Bronchial epithelial cell (primary cell): ENCODE measurements around the gene ANO9. TPM values are rescaled to one million over a fixed set of nuclear protein-coding genes. Genes with fewer than 3 reads are reported as not detected.

Experiments
- DNase-seq: peaks from one replicate; pipeline ENCODE4 v3.0.0-alpha.2; 2010; ENCODE audit warnings: low read depth
- FAIRE-seq: peaks from 2 replicates; lab custom pipeline; 2011; peaks lifted over from hg19 to GRCh38; lab: Jason Lieb, UNC
- H3K27me3 ChIP-seq: 2 replicates; pipeline ENCODE4 v1.5.1; 2011; ENCODE audit warnings: low read length; ENCODE audit not compliant: control insufficient read depth, insufficient read depth
- H3K36me3 ChIP-seq: 2 replicates; pipeline ENCODE4 v1.5.1; 2011; ENCODE audit warnings: low read length; ENCODE audit not compliant: control insufficient read depth, insufficient read depth
- H3K4me3 ChIP-seq: 2 replicates; pipeline ENCODE4 v1.5.1; 2011; ENCODE audit warnings: mild to moderate bottlenecking, low read depth, low read length, control low read depth
- total RNA-seq: library from RNA; depleted of rRNA; stranded (reverse); fragments of >200 nt; gene quantifications from 2 replicates; pipeline ENCODE4 v1.2.1, GENCODE V29; 2014
- TF ChIP-seq, protein P1 (sequence below): IDR thresholded peaks from 2 replicates; pipeline ENCODE4 v1.5.1; 2011; ENCODE audit warnings: mild to moderate bottlenecking, moderate library complexity, low read length, control low read depth, inconsistent platforms; ENCODE audit not compliant: insufficient read depth, severe bottlenecking

ANO9 gene
- total RNA-seq, 1 donor from 2014 or later = 9.2 TPM

DNA sequence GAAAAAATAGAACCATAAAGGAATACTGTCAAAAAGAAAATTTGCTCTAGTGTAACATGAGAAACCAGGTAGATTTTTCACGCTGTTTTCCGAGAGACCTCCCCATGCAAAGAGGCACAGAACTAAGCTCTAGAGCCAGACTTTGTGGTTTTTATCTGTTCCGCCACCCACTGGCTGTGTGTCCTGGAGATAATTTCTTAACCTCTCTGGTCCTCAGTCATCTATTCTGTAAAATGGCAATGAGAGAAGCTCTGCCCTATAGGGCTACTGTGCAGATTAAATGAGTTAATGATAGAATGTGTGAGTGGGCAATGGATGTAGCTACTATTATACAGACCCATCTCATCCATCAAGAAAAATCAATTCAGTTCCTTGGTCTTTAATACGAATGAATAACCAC, 17.6 kb downstream of the ANO9 start:
- no peaks in the 10 kb centered on the region for H3K27me3 ChIP-seq
- TF ChIP-seq, protein P1, sequence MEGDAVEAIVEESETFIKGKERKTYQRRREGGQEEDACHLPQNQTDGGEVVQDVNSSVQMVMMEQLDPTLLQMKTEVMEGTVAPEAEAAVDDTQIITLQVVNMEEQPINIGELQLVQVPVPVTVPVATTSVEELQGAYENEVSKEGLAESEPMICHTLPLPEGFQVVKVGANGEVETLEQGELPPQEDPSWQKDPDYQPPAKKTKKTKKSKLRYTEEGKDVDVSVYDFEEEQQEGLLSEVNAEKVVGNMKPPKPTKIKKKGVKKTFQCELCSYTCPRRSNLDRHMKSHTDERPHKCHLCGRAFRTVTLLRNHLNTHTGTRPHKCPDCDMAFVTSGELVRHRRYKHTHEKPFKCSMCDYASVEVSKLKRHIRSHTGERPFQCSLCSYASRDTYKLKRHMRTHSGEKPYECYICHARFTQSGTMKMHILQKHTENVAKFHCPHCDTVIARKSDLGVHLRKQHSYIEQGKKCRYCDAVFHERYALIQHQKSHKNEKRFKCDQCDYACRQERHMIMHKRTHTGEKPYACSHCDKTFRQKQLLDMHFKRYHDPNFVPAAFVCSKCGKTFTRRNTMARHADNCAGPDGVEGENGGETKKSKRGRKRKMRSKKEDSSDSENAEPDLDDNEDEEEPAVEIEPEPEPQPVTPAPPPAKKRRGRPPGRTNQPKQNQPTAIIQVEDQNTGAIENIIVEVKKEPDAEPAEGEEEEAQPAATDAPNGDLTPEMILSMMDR = no peak
- DNase-seq = no peak
- no peak for FAIRE-seq
- H3K36me3 ChIP-seq = no peaks in the 10 kb centered on the region
- no peak overlapping the region for H3K4me3 ChIP-seq

DNA sequence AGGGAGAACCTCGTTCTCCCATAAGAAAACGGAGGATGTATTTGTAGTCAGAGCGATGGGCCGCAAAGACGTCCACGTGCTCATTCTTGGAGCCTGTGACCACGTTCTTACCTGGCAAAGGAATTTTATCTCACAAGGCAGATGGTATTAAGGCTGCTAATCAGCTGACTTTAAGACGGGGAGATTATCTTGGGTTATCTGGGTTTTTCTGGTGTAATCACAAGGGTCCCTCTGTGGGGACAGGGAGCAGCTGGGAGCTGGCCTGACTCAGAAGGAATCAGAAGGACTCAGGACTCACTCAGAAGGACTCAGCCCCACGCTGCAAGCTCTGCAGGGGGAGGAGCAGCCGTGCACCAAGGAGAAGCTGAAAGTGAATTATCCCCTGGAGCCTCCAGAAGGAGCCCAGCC, 19.6 kb downstream of the ANO9 start:
- DNase-seq (no peak), FAIRE-seq (no peak)
- Histone ChIP-seq H3K36me3 (no peaks in the 10 kb centered on the region), H3K4me3 (no peak overlapping the region), H3K27me3 (no peaks in the 10 kb centered on the region)
- TF ChIP-seq, protein P1 = no peak

DNA sequence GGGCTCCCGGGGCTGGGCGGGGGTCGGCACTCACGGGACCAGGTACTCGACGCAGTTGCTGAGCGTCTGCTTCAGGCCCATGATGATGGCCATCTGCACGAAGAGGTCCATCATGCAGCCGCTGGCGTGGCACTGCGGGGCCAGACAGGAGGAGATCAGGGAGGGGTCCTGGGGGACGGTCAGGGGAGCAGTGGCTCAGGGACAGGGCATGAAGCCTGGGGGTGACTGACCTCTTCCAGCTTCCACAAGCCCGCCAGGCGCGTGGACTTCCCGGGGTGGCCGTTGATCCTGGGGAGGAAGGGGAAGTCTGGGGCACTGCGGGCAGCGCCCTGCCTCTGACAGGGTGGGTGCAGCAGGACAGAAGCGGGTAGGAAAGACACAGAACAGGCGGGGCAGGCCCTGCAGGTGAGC, 20.9 kb downstream of the ANO9 start:
- no peak for DNase-seq
- TF ChIP-seq, protein P1 = no peak
- H3K36me3 ChIP-seq = no peaks in the 10 kb centered on the region
- H3K4me3 ChIP-seq = no peak overlapping the region
- no peak for FAIRE-seq
- H3K27me3 ChIP-seq = no peaks in the 10 kb centered on the region

DNA sequence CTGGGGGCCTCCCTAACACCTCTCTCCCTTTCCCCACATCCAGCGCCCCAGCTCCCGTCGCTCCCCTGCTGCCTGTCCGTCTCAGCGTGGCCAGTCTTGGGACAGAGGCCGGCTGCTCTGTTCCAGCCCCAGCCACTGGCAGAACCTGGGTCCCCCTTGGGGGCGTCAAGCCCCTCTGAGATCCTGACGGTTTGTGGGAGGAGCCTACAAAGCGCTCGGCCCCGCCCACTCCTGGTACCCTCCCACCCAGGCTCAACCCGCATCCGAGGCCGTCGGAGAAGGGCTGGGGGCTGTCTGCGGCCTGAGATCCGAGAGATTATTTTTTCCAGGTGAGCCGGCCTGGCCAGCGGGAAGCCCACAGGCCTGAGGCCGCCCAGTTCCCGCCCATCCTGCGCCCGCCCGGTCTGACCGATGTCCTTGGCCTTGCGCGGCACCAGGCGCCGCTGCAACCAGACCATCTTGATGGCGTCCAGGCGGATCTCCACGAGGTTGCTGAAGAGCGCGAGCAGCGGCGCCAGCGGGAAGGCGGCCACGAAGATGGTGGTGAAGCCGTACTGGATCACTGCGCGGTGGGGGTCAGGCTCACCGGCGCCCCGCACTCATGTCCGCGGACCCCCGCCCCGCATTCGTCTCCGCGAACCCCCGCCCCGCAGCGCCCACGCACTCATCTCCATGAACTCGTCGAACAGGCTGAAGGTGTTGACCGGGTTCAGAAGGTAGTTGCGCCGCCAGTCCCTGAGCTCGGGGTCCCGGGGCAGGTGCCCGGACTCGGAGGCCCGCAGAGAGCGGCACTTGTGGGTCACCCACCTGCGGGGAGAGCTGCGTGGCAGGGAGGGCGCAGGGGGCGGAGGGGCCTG, 21.5 kb downstream of the ANO9 start:
- FAIRE-seq (no peak), DNase-seq (no peak)
- Histone ChIP-seq H3K4me3 (no peak overlapping the region), H3K36me3 (no peaks in the 10 kb centered on the region), H3K27me3 (no peaks in the 10 kb centered on the region)
- TF ChIP-seq, protein P1 = no peak

DNA sequence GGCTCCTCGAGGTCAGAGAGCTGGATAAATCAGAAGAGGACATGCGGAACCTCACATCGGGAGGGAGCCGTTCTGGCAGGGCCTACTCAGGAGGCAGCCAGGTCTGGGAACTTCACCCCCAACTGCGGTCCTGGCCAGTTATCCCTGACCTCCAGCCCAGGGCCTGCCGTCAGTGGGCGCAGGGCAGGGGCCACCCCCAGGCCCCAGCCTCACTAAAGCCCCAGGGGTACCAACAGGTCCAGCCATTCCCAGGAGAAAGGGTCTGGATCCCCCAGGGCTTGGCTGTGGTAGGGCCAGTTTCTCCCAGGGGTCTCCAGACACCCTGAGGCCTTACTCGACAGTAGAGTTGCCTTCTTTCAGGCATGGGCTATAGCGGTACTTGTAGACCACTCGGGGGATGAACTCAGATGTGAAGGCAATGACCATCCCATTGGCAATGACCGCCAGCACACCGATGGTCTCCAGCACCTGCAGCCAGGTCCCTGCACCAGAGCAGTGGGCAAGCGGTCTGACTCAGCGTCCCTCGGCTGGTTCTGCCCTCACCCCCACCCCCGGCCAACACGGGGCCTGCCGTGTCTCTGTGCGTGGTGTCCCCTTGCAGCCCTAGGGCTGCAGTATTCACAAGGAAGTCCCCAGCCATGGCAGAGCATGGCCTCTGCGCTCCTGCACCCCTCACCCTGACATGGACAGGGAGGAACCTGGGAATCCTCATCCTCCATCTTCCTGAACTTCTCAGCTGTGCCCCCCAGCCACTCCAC, 22.4 kb downstream of the ANO9 start:
- Histone ChIP-seq H3K36me3 (no peaks in the 10 kb centered on the region), H3K27me3 (no peaks in the 10 kb centered on the region), H3K4me3 (no peak overlapping the region)
- TF ChIP-seq, protein P1 = no peak
- FAIRE-seq (no peak), DNase-seq (no peak)
